RWPE1 (cell line): ENCODE data around the gene UBE2R2.
A peak's percentile ranks its signal among the peaks of the same experiment; 100 is the strongest.
"Not testable (repeated sequence)": the region's sequence is repeated elsewhere in the genome, so short reads cannot be mapped to it uniquely, and the experiment has no call there.

Source experiments
- CTCF ChIA-PET: fragments of 350-600 bp; sonication (Branson Sonifier 250); formaldehyde crosslinking; extraction: SDS; loops from one replicate; lab custom pipeline; 2021; lab: Yijun Ruan, JAX
- POLR2A ChIA-PET: fragments of 400-600 bp; formaldehyde crosslinking; extraction: SDS; loops from one replicate; lab custom pipeline; 2020; ENCODE audit warnings: antibody characterized with exemption; ENCODE audit not compliant: low non-redundant PET; lab: Yijun Ruan, JAX
- DNase-seq: peaks from one replicate; pipeline ENCODE4 v3.0.0; 2012; ENCODE audit warnings: low spot score
- H3K27ac ChIP-seq: fragments of 450-650 bp; 2 replicates; pipeline ENCODE4 v1.5.1; 2017
- TF ChIP-seq, protein P1 (sequence below): fragments of 450-650 bp; conservative IDR thresholded peaks from 2 replicates; pipeline ENCODE4 v1.5.1; 2017; ENCODE audit warnings: low read depth, mild to moderate bottlenecking

UBE2R2 gene

DNA sequence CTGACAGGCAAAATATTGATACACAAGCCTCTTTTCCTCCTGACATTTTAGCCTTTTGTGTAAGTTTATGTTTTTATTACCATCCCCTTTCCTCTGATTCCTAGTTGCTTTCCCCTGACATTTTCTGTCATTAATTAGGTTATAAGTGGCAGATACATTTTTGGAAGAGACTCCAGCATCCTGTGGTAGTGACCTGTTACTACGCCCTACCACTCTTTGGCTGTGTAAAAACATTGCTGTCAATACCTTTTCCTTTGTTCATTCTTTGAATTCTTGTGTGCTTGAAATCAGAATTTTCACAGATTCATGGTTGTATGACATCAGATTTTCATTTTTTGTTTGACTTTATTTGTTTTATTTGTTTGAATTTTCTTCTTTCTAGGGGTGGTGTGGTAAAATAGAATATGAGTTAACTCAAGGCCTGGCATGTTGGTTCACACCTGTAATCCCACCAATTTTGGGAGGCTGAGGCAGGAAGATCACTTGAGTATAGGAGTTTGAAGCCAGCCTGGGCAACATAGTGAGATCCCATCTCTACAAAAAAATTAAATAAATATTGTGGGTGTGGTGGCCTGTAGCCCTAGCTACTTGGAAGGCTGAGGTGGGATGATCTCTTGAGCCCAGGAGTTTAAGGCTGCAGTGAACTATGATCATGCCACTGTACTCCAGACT lies 43.4 kb downstream of the UBE2R2 start:
- DNase-seq: no peak
- no peak overlapping the region for H3K27ac ChIP-seq
- TF ChIP-seq, protein P1, sequence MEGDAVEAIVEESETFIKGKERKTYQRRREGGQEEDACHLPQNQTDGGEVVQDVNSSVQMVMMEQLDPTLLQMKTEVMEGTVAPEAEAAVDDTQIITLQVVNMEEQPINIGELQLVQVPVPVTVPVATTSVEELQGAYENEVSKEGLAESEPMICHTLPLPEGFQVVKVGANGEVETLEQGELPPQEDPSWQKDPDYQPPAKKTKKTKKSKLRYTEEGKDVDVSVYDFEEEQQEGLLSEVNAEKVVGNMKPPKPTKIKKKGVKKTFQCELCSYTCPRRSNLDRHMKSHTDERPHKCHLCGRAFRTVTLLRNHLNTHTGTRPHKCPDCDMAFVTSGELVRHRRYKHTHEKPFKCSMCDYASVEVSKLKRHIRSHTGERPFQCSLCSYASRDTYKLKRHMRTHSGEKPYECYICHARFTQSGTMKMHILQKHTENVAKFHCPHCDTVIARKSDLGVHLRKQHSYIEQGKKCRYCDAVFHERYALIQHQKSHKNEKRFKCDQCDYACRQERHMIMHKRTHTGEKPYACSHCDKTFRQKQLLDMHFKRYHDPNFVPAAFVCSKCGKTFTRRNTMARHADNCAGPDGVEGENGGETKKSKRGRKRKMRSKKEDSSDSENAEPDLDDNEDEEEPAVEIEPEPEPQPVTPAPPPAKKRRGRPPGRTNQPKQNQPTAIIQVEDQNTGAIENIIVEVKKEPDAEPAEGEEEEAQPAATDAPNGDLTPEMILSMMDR: no peak
- ChIA-PET CTCF (interaction anchor here (0.6 kb wide), 1 partner anchor 408 kb away, joined by 3 read pairs; no protein-coding TSS in a partner anchor), POLR2A (no interaction called here)

DNA sequence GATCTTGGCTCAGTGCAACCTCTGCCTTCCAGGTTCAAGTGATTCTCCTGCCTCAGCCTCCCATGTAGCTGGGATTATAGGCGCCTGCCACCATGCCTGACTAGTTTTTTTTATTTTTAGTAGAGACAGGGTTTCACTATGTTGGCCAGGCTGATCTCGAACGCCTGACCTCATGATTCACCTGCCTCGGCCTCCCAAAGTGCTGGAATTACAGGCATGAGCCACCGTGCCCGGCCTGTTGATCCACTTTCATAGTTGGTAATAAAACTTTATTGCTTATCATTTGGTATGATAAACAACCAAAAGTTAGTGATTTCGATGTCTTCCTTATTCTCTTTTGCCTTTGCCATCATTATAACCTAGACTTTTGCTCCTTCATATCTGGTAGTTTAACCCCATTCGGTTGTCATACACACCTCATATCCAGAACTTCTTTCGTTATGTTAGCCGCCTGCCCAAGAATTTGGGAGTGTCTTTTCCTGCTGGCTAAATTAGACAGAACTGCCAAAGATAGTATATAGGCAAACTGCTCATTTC lies 45.0 kb downstream of the UBE2R2 start:
- no peak for DNase-seq
- TF ChIP-seq, protein P1: no peak
- CTCF ChIA-PET: no interaction called here
- POLR2A ChIA-PET: no interaction called here
- no peak overlapping the region for H3K27ac ChIP-seq

DNA sequence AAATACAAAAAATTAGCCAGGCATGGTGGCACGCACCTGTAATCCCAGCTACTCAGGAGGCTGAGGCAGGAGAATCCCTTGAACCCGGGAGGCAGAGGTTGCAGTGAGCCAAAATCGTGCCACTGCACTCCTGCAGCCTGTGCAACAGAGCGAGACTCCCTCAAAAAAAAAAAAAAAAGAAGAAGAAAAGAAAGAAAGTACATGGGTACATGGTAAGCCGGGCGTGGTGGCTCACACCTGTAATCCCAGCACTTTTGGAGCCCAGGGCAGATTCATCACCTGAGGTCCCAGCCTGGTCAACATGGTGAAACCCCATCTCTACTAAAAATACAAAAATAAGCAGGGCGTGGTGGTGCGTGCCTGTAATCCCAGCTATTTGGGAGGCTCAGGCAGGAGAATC lies 46.1 kb downstream of the UBE2R2 start:
- H3K27ac ChIP-seq, CTCF ChIA-PET, DNase-seq, POLR2A ChIA-PET: not testable (repeated sequence)

DNA sequence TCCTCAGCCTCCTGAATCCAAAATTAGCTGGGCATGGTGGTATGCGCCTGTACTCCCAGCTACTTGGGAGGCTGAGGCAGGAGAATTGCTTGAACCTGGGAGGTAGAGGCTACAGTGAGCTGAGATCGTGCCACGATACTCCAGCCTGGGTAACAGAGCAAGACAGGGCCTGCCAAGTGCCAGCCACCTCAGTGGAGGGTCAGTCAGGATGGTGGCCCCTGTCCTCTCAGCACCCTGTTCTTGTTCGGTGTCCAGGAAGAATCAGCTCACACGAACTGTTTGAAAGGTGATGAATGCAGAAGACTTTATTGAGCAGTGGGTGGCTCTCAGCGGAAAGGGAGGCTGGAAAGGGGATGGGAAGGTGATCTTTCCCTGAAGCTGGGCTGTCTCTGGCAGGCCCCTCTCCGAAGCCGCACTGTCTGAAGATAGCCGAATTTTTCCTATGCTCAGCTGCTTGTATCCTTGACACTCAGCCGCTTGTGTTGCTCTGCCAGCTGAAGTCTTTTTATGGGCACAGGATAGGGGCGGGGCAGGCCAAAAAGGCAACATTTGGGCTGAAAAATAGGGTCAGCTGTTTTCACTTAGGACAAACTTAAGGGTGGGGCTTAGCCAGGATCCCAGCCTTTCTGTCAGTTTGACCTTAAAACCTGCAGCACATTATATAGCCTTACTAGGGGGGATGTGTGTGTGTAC lies 50.9 kb downstream of the UBE2R2 start:
- CTCF ChIA-PET: no interaction called here
- peak overlapping the region; percentile 71 for H3K27ac ChIP-seq
- DNase-seq: no peak
- POLR2A ChIA-PET: no interaction called here
- TF ChIP-seq, protein P1: no peak

DNA sequence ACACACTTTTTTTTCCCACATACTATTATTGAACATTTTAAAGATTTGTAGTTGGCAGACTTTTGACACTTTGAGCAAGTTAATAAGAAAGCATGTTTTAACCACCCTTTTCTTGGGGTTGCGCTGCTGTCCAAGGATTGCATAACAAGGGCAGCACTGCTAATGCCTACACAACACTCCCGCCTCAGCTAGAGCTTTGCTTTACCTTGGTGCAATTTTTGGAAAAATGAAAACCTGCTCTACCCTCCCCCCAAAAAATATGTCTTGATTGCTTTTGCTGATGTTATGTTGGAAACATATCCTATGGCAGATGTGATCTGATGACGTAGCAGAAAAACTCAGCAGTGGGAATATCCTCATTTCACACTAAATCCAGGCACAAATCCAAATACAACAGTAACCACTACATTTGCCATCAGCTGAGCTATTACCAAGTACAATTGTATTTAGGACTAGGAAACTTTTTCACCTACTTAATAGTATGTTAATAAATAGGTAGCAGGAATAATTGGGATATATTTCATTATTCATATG lies 51.5 kb downstream of the UBE2R2 start:
- peak overlapping the region; percentile 71 for H3K27ac ChIP-seq
- DNase-seq: no peak
- POLR2A ChIA-PET: no interaction called here
- TF ChIP-seq, protein P1: no peak
- CTCF ChIA-PET: no interaction called here

DNA sequence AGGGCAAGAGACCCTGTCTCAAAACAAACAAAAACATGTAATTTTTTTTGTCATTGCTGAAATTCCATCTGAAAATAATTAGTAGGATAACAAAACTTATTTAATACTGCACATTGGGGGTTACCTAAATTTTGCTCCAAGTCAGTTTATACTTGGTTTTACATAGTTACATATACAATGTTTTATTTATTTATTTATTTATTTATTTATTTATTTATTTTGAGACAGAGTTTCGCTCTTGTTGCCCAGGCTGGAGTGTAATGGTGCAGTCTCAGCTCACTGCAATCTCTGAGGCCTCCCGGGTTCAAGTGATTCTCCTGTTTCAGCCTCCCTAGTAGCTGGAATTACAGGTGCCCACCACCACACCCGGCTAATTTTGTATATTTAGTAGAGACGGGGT lies 52.3 kb downstream of the UBE2R2 start:
- DNase-seq, CTCF ChIA-PET, POLR2A ChIA-PET: not testable (repeated sequence)
- peak overlapping the region; percentile 41 for H3K27ac ChIP-seq

DNA sequence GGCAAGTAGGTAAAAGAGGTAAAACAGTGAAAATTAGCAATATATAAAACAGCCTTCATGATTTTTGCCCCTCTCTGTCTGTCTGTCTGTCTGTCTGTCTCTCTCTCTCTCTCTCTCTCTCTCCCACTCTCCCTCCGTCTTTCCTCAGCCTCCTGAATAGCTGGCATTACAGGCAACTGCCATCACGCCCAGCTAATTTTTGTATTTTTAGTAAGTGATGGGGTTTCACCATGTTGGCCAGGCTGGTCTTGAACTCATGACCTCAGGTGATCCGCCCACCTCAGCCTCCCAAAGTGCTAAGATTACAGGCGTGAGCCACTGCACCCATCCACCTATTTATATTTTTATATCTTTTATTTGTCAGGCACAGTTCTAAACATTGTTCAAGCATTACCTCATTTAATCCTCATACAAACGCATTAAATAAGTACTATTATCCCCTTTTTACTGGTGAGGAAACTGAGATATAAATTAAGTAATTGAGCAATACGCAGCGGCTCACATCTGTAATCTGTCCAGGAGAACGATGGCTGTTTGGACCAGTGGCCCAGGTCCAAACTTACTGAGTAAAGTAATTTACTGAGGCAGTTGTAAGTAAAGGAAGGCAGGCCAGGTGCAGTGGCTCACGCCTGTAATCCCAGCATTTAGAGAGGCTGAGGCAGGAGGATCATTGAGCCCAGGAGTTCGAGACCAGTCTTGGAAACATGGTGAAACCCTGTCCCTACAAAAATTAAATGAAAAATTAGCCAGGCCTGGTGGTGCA lies 60.9 kb downstream of the UBE2R2 start:
- ChIA-PET CTCF (no interaction called here), POLR2A (no interaction called here)
- no peak for DNase-seq
- TF ChIP-seq, protein P1: no peak
- H3K27ac ChIP-seq: no peak overlapping the region
